Astrocyte (in vitro differentiated cells and primary cell): Measurements from ENCODE around the gene SLC4A5. TPM values are rescaled to one million over a fixed set of nuclear protein-coding genes. Genes with fewer than 3 reads are reported as not detected.

Experiments
- DNase-seq: peaks from one replicate; pipeline ENCODE4 v3.0.0-alpha.2; 2010; ENCODE audit warnings: low read depth
- FAIRE-seq: peaks from 2 replicates; lab custom pipeline; 2011; peaks lifted over from hg19 to GRCh38; lab: Jason Lieb, UNC
- H2AFZ ChIP-seq: 2 replicates; pipeline ENCODE4 v1.6.0; 2012; ENCODE audit warnings: low read depth, low read length, inconsistent platforms
- H3K27ac ChIP-seq: 2 replicates; pipeline ENCODE4 v1.5.1; 2011; ENCODE audit warnings: low read depth, low read length, inconsistent platforms
- H3K27me3 ChIP-seq: 2 replicates; pipeline ENCODE4 v1.6.0; 2011; ENCODE audit warnings: low read length, inconsistent platforms; ENCODE audit not compliant: insufficient read depth
- H3K36me3 ChIP-seq: 2 replicates; pipeline ENCODE4 v1.5.1; 2011; ENCODE audit warnings: low read length, inconsistent platforms; ENCODE audit not compliant: insufficient read depth
- H3K4me1 ChIP-seq: 2 replicates; pipeline ENCODE4 v1.5.1; 2011; ENCODE audit warnings: low read length, inconsistent platforms; ENCODE audit not compliant: insufficient read depth
- H3K4me2 ChIP-seq: 2 replicates; pipeline ENCODE4 v1.6.0; 2012; ENCODE audit warnings: low read length, inconsistent platforms
- H3K4me3 ChIP-seq: 2 replicates; pipeline ENCODE4 v1.5.1; 2011; ENCODE audit warnings: low read depth, mild to moderate bottlenecking, low read length, inconsistent platforms; ENCODE audit not compliant: insufficient read depth
- H3K79me2 ChIP-seq: 2 replicates; pipeline ENCODE4 v1.6.0; 2012; ENCODE audit warnings: mild to moderate bottlenecking, low read length, inconsistent platforms; ENCODE audit not compliant: insufficient read depth
- H3K9ac ChIP-seq: 2 replicates; pipeline ENCODE4 v1.6.0; 2012; ENCODE audit warnings: mild to moderate bottlenecking, low read length, inconsistent platforms
- H3K9me3 ChIP-seq: 2 replicates; pipeline ENCODE4 v1.5.1; 2012; ENCODE audit warnings: low read depth, mild to moderate bottlenecking, low read length, inconsistent platforms; ENCODE audit not compliant: insufficient read depth
- H4K20me1 ChIP-seq: 2 replicates; pipeline ENCODE4 v1.6.0; 2012; ENCODE audit warnings: low read length, inconsistent platforms; ENCODE audit not compliant: insufficient read depth
- H3K27ac Mint-ChIP-seq: one replicate; pipeline ENCODE4 v1.8.0; 2021; ENCODE audit warnings: mild to moderate bottlenecking, mixed read lengths; ENCODE audit not compliant: unreplicated experiment
- H3K27me3 Mint-ChIP-seq: one replicate; pipeline ENCODE4 v1.8.0; 2021; ENCODE audit warnings: low read depth, mixed read lengths; ENCODE audit not compliant: unreplicated experiment
- H3K36me3 Mint-ChIP-seq: one replicate; pipeline ENCODE4 v1.8.0; 2021; ENCODE audit warnings: low read depth, mixed read lengths; ENCODE audit not compliant: unreplicated experiment
- H3K4me1 Mint-ChIP-seq: one replicate; pipeline ENCODE4 v1.8.0; 2021; ENCODE audit warnings: low read depth, mixed read lengths; ENCODE audit not compliant: unreplicated experiment
- H3K4me3 Mint-ChIP-seq: one replicate; pipeline ENCODE4 v1.8.0; 2021; ENCODE audit warnings: mild to moderate bottlenecking, moderate library complexity, mixed read lengths; ENCODE audit not compliant: unreplicated experiment
- H3K9me3 Mint-ChIP-seq: one replicate; pipeline ENCODE4 v1.8.0; 2021; ENCODE audit warnings: mild to moderate bottlenecking, mixed read lengths; ENCODE audit not compliant: unreplicated experiment
- EZH2 ChIP-seq: IDR thresholded peaks from 2 replicates; pipeline ENCODE4 v1.6.1; 2012; ENCODE audit warnings: mild to moderate bottlenecking, low read length, inconsistent platforms; ENCODE audit not compliant: insufficient read depth
- total RNA-seq: library from RNA; stranded (reverse); gene quantifications from 2 replicates; pipeline ENCODE4 v1.2.1, GENCODE V29; 2021
- TF ChIP-seq, protein P1 (sequence below): IDR thresholded peaks from 2 replicates; pipeline ENCODE4 v1.5.1; 2011; ENCODE audit warnings: low read depth, mild to moderate bottlenecking, inconsistent platforms, low read length, moderate library complexity; ENCODE audit not compliant: insufficient read depth

The SLC4A5 gene
- total RNA-seq, 1 donor from 2014 or later = 0.41 TPM

GRCh38 chr2:74186038-74186437, 157.2 kb downstream of the SLC4A5 start:
- Histone ChIP-seq H3K4me1 (no peaks in the 10 kb centered on the region), H3K27ac (no peak overlapping the region), H3K9me3 (no peaks in the 10 kb centered on the region), H3K4me2 (no peak overlapping the region), H3K9ac (no peak overlapping the region), H3K27me3 (no peaks in the 10 kb centered on the region), H4K20me1 (no peaks in the 10 kb centered on the region), H2AFZ (no peak overlapping the region), H3K4me3 (no peak overlapping the region), H3K79me2 (no peaks in the 10 kb centered on the region), H3K36me3 (no peaks in the 10 kb centered on the region)
- Mint-ChIP-seq H3K27ac (no peak overlapping the region), H3K27me3 (peaks cover 8% of the 10 kb centered on the region), H3K4me3 (no peak overlapping the region), H3K36me3 (peaks cover 2% of the 10 kb centered on the region), H3K9me3 (no peaks in the 10 kb centered on the region), H3K4me1 (peaks cover 8% of the 10 kb centered on the region)
- TF ChIP-seq EZH2 = no peak
- TF ChIP-seq, protein P1, sequence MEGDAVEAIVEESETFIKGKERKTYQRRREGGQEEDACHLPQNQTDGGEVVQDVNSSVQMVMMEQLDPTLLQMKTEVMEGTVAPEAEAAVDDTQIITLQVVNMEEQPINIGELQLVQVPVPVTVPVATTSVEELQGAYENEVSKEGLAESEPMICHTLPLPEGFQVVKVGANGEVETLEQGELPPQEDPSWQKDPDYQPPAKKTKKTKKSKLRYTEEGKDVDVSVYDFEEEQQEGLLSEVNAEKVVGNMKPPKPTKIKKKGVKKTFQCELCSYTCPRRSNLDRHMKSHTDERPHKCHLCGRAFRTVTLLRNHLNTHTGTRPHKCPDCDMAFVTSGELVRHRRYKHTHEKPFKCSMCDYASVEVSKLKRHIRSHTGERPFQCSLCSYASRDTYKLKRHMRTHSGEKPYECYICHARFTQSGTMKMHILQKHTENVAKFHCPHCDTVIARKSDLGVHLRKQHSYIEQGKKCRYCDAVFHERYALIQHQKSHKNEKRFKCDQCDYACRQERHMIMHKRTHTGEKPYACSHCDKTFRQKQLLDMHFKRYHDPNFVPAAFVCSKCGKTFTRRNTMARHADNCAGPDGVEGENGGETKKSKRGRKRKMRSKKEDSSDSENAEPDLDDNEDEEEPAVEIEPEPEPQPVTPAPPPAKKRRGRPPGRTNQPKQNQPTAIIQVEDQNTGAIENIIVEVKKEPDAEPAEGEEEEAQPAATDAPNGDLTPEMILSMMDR = no peak
- DNase-seq (no peak), FAIRE-seq (no peak)

DNA sequence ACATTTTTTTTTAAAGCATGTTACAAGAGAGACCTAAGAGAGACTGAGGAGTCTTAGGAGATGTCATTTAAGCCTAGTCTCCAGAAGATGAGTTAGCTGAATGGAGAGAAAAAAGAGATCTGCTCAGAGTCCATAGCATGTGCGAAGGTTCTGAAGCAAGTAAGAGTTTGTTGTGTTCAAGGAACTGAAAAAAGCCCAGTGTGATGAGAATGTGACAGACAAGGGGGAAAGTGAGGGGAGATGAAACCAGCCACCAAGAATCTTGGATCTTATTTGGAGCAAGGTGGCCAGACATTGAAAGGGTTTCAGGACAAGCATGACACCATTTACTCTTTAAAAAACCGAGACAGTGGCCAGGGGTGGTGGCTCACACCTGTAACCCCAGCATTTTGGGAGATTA, 159.3 kb downstream of the SLC4A5 start:
- Histone ChIP-seq H3K79me2 (no peaks in the 10 kb centered on the region), H3K27me3 (no peaks in the 10 kb centered on the region), H2AFZ (no peak overlapping the region), H3K9ac (no peak overlapping the region), H3K4me1 (peaks cover 2% of the 10 kb centered on the region), H3K4me3 (no peak overlapping the region), H3K4me2 (no peak overlapping the region), H3K27ac (no peak overlapping the region), H3K9me3 (no peaks in the 10 kb centered on the region), H4K20me1 (no peaks in the 10 kb centered on the region), H3K36me3 (no peaks in the 10 kb centered on the region)
- peaks cover 8% of the 10 kb centered on the region for H3K27me3 Mint-ChIP-seq
- H3K9me3 Mint-ChIP-seq = no peaks in the 10 kb centered on the region
- peaks cover 8% of the 10 kb centered on the region for H3K4me1 Mint-ChIP-seq
- TF ChIP-seq, protein P1 = no peak
- no peak for TF ChIP-seq EZH2
- no peak overlapping the region for H3K4me3 Mint-ChIP-seq
- DNase-seq (no peak), FAIRE-seq (no peak)
- H3K36me3 Mint-ChIP-seq = no peaks in the 10 kb centered on the region
- H3K27ac Mint-ChIP-seq = no peak overlapping the region

- H3K27ac Mint-ChIP-seq = no peak overlapping the region
These were observed 161.5 kb downstream of the SLC4A5 start for GRCh38 chr2:74181739-74182138.

More at GRCh38 chr2:74181739-74182138, 161.5 kb downstream of the SLC4A5 start:
- Mint-ChIP-seq H3K36me3 (peaks cover 3% of the 10 kb centered on the region), H3K9me3 (no peaks in the 10 kb centered on the region), H3K27me3 (peaks cover 8% of the 10 kb centered on the region), H3K4me3 (no peak overlapping the region), H3K4me1 (peaks cover 1% of the 10 kb centered on the region)
- no peak overlapping the region for H3K4me2 ChIP-seq
- H3K27me3 ChIP-seq = no peaks in the 10 kb centered on the region
- H3K4me1 ChIP-seq = peaks cover 2% of the 10 kb centered on the region
- H3K4me3 ChIP-seq = no peak overlapping the region
- TF ChIP-seq, protein P1 = no peak
- no peak for TF ChIP-seq EZH2
- no peak overlapping the region for H3K9ac ChIP-seq
- no peaks in the 10 kb centered on the region for H3K9me3 ChIP-seq
- peaks cover 19% of the 10 kb centered on the region for H3K79me2 ChIP-seq
- peaks cover 14% of the 10 kb centered on the region for H4K20me1 ChIP-seq
- FAIRE-seq (no peak), DNase-seq (no peak)
- peak overlapping the region; percentile 69 for H2AFZ ChIP-seq
- no peaks in the 10 kb centered on the region for H3K36me3 ChIP-seq
- H3K27ac ChIP-seq = no peak overlapping the region
